Measurements from ENCODE around the gene CA10.

The CA10 gene

GRCh38 chr17:51921500-51921899, 237.0 kb downstream of the CA10 start:
- H3K4me3 ChIP-seq (ENCODE audit: low read depth, low read length) = no peak overlapping the region
- in situ Hi-C loops (cut with HindIII; ENCODE audit: low sequenced_read_pairs) = no loop called here
- no peak for DNase-seq (ENCODE audit: low read depth, low spot score)
- no peak for TF ChIP-seq CTCF (IDR thresholded peaks at IDR 0.05; ENCODE audit: low read depth, low read length)

- H3K4me3 ChIP-seq (ENCODE audit: low read depth, low read length) = no peak overlapping the region
- TF ChIP-seq CTCF (IDR thresholded peaks at IDR 0.05; ENCODE audit: low read depth, low read length) = no peak
- no peak for DNase-seq (ENCODE audit: low read depth, low spot score)
- in situ Hi-C loops (cut with HindIII; ENCODE audit: low sequenced_read_pairs) = no loop called here
Measured at GRCh38 chr17:51914577-51914976, 243.9 kb downstream of the CA10 start.

GRCh38 chr17:51913491-51914205, 244.9 kb downstream of the CA10 start:
- DNase-seq (ENCODE audit: low read depth, low spot score) = no peak
- no peak for TF ChIP-seq CTCF (IDR thresholded peaks at IDR 0.05; ENCODE audit: low read depth, low read length)
- in situ Hi-C loops (cut with HindIII; ENCODE audit: low sequenced_read_pairs) = no loop called here
- no peak overlapping the region for H3K4me3 ChIP-seq (ENCODE audit: low read depth, low read length)

GRCh38 chr17:51912939-51913338, 245.6 kb downstream of the CA10 start:
- no peak for TF ChIP-seq CTCF (IDR thresholded peaks at IDR 0.05; ENCODE audit: low read depth, low read length)
- H3K4me3 ChIP-seq (ENCODE audit: low read depth, low read length) = no peak overlapping the region
- DNase-seq (ENCODE audit: low read depth, low spot score) = no peak
- in situ Hi-C loops (cut with HindIII; ENCODE audit: low sequenced_read_pairs) = no loop called here

GRCh38 chr17:51911237-51911636, 247.3 kb downstream of the CA10 start:
- in situ Hi-C loops (cut with HindIII; ENCODE audit: low sequenced_read_pairs) = no loop called here
- TF ChIP-seq CTCF (IDR thresholded peaks at IDR 0.05; ENCODE audit: low read depth, low read length) = no peak
- DNase-seq (ENCODE audit: low read depth, low spot score) = no peak

GRCh38 chr17:51909971-51910370, 248.5 kb downstream of the CA10 start:
- TF ChIP-seq CTCF (IDR thresholded peaks at IDR 0.05; ENCODE audit: low read depth, low read length) = no peak
- in situ Hi-C loops (cut with HindIII; ENCODE audit: low sequenced_read_pairs) = no loop called here
- H3K4me3 ChIP-seq (ENCODE audit: low read depth, low read length) = no peak overlapping the region
- DNase-seq (ENCODE audit: low read depth, low spot score) = no peak

More at GRCh38 chr17:51911237-51911636, 247.3 kb downstream of the CA10 start:
- no peak overlapping the region for H3K4me3 ChIP-seq (ENCODE audit: low read depth, low read length)
